IMR-90 (cell line): Measurements from ENCODE around the gene LANCL3. TPM values are rescaled to one million over a fixed set of nuclear protein-coding genes. Genes with fewer than 3 reads are reported as not detected.

Source experiments
- ATAC-seq: fragments of 200-7000 bp; cut with Tn5 transposase; 2 replicates; pipeline ENCODE4 v1.9.1; 2020; ENCODE audit warnings: low read depth, mild to moderate bottlenecking, moderate library complexity
- BruUV-seq: library from RNA; stranded (reverse); fragments of 400-500 nt; replicated peaks from 2 replicates; lab custom pipeline; 2021; lab: Mats Ljungman, UMichigan
- CTCF ChIA-PET: fragments of 300-600 bp; formaldehyde crosslinking; extraction: SDS; loops from one replicate; lab custom pipeline; 2021; ENCODE audit warnings: antibody characterized with exemption; lab: Yijun Ruan, JAX
- POLR2A ChIA-PET: fragments of 300-600 bp; sonication (Branson Sonifier 250); formaldehyde crosslinking; loops from one replicate; lab custom pipeline; 2022; ENCODE audit warnings: antibody characterized with exemption; ENCODE audit not compliant: unreplicated experiment; lab: Charles Lee
- DNase-seq: peaks from one replicate; pipeline ENCODE4 v3.0.0; 2013
- H2AFZ ChIP-seq: replicated peaks from 2 replicates; pipeline ENCODE3; 2013; ENCODE audit warnings: low read length, mild to moderate bottlenecking; ENCODE audit not compliant: poor library complexity
- H2AK5ac ChIP-seq: 2 replicates; pipeline ENCODE4 v1.6.1; 2013; ENCODE audit warnings: low read depth, low read length, inconsistent platforms
- H2AK9ac ChIP-seq: replicated peaks from 2 replicates; pipeline ENCODE3; 2013; ENCODE audit warnings: mild to moderate bottlenecking, low read depth, low read length, moderate library complexity; ENCODE audit not compliant: poor library complexity
- H2BK120ac ChIP-seq: 2 replicates; pipeline ENCODE4 v1.6.1; 2013; ENCODE audit warnings: low read depth, low read length, inconsistent platforms
- H2BK15ac ChIP-seq: 3 replicates; pipeline ENCODE4 v1.6.1; 2013; ENCODE audit warnings: low read depth, low read length, inconsistent platforms
- H2BK20ac ChIP-seq: 2 replicates; pipeline ENCODE4 v1.6.1; 2013; ENCODE audit warnings: low read depth, mild to moderate bottlenecking, inconsistent platforms, low read length, moderate library complexity
- H2BK5ac ChIP-seq: 2 replicates; pipeline ENCODE4 v1.6.1; 2013; ENCODE audit warnings: mild to moderate bottlenecking, low read depth, low read length, inconsistent platforms; ENCODE audit not compliant: poor library complexity, severe bottlenecking
- H3K14ac ChIP-seq: replicated peaks from 2 replicates; pipeline ENCODE4 v1.6.1; 2013; ENCODE audit warnings: low read depth, low read length, inconsistent platforms
- H3K18ac ChIP-seq: 2 replicates; pipeline ENCODE4 v1.6.1; 2013; ENCODE audit warnings: low read depth, low read length, control low read depth
- H3K23ac ChIP-seq: 2 replicates; pipeline ENCODE4 v1.6.1; 2013; ENCODE audit warnings: low read depth, low read length, inconsistent platforms
- H3K27ac ChIP-seq: 2 replicates; pipeline ENCODE4 v1.5.1; 2013; ENCODE audit warnings: mild to moderate bottlenecking, control low read depth, low read length; ENCODE audit not compliant: insufficient read depth
- H3K27me3 ChIP-seq: 2 replicates; pipeline ENCODE4 v1.6.1; 2013; ENCODE audit warnings: low read length; ENCODE audit not compliant: control insufficient read depth, insufficient read depth
- H3K36me3 ChIP-seq: 2 replicates; pipeline ENCODE4 v1.6.1; 2013; ENCODE audit warnings: low read length, mixed read lengths; ENCODE audit not compliant: control insufficient read depth, insufficient read depth
- H3K4ac ChIP-seq: 2 replicates; pipeline ENCODE4 v1.6.1; 2013; ENCODE audit warnings: low read depth, low read length, inconsistent platforms
- H3K4me1 ChIP-seq: 2 replicates; pipeline ENCODE4 v1.6.1; 2013; ENCODE audit warnings: low read length, mixed read lengths; ENCODE audit not compliant: control insufficient read depth, insufficient read depth
- H3K4me2 ChIP-seq: 2 replicates; pipeline ENCODE4 v1.6.1; 2013; ENCODE audit warnings: low read depth, mild to moderate bottlenecking, control low read depth, low read length, moderate library complexity
- H3K4me3 ChIP-seq: 2 replicates; pipeline ENCODE4 v1.5.1; 2013; ENCODE audit warnings: low read depth, mild to moderate bottlenecking, control low read depth, low read length, moderate library complexity; ENCODE audit not compliant: insufficient read depth
- H3K56ac ChIP-seq: 2 replicates; pipeline ENCODE4 v1.6.1; 2013; ENCODE audit warnings: low read length, inconsistent platforms; ENCODE audit not compliant: insufficient read depth; ENCODE audit errors: extremely low read depth
- H3K79me1 ChIP-seq, 2 experiments: 2 replicates each; pipeline ENCODE4 v1.6.1; 2013; ENCODE audit warnings: low read length in 2 of 2, inconsistent platforms in 1 of 2, low read depth in 1 of 2
- H3K9ac ChIP-seq: 2 replicates; pipeline ENCODE4 v1.6.1; 2013; ENCODE audit warnings: low read depth, low read length, control low read depth
- H3K9me1 ChIP-seq: 2 replicates; pipeline ENCODE4 v1.6.1; 2013; ENCODE audit warnings: low read length, inconsistent platforms; ENCODE audit not compliant: insufficient read depth
- H3K9me3 ChIP-seq: 2 replicates; pipeline ENCODE4 v1.6.1; 2013; ENCODE audit warnings: low read length; ENCODE audit not compliant: control insufficient read depth, insufficient read depth
- H4K20me1 ChIP-seq: 2 replicates; pipeline ENCODE4 v1.6.1; 2013; ENCODE audit warnings: low read length, inconsistent platforms; ENCODE audit not compliant: insufficient read depth
- H4K5ac ChIP-seq: 2 replicates; pipeline ENCODE4 v1.6.1; 2013; ENCODE audit warnings: mild to moderate bottlenecking, low read depth, low read length, control low read depth
- H4K8ac ChIP-seq, 2 experiments: 2 replicates each; pipeline ENCODE4 v1.6.1; 2013; ENCODE audit warnings: low read depth in 2 of 2, low read length in 2 of 2, control low read depth in 1 of 2, inconsistent platforms in 1 of 2
- H4K91ac ChIP-seq: 2 replicates; pipeline ENCODE4 v1.6.1; 2013; ENCODE audit warnings: low read depth, low read length, inconsistent platforms; ENCODE audit not compliant: insufficient read depth
- CHD1 ChIP-seq: IDR thresholded peaks from 2 replicates; pipeline ENCODE4 v1.6.1; 2012; ENCODE audit warnings: low read depth, low read length, improper control_type of control experiment
- MAFK ChIP-seq: IDR thresholded peaks from 2 replicates; pipeline ENCODE4 v1.6.1; 2012; ENCODE audit warnings: low read depth, low read length, improper control_type of control experiment
- NFE2L2 ChIP-seq: fragments of 150-350 bp; IDR thresholded peaks from 2 replicates; pipeline ENCODE4 v1.6.1; 2016; ENCODE audit warnings: low read depth, mild to moderate bottlenecking, low read length
- RAD21 ChIP-seq: IDR thresholded peaks from 2 replicates; pipeline ENCODE4 v1.6.1; 2012; ENCODE audit warnings: low read length, improper control_type of control experiment
- RCOR1 ChIP-seq: IDR thresholded peaks from 2 replicates; pipeline ENCODE4 v1.6.1; 2012; ENCODE audit warnings: mild to moderate bottlenecking, low read length, improper control_type of control experiment; ENCODE audit not compliant: insufficient replicate concordance
- RFX5 ChIP-seq: IDR thresholded peaks from 2 replicates; pipeline ENCODE4 v1.8.0; 2012; ENCODE audit warnings: low read depth, mild to moderate bottlenecking, low read length, moderate library complexity
- WGBS, 2 experiments: methylation state at CpG; one replicate each; pipeline versions ENCODE4 v1.1.5 to v1.1.7; 2013; ENCODE audit warnings: missing lambda C conversion rate in 2 of 2; ENCODE audit not compliant: insufficient read length in 1 of 2; ENCODE audit errors: extremely low coverage in 2 of 2; 5-methylcytosine and 5-hydroxymethylcytosine counted together
- dilution Hi-C: fragments of 300-500 bp; cut with HindIII; formaldehyde crosslinking; loops from one replicate; pipeline ENCODE4 v1.14.3; 2018; ENCODE audit warnings: low sequenced_read_pairs; ENCODE audit not compliant: unreplicated experiment
- in situ Hi-C: fragments of 300-500 bp; cut with MboI; formaldehyde crosslinking; loops from 3 replicates; pipeline ENCODE4 v1.14.3; 2019; ENCODE audit warnings: low sequenced_read_pairs, inconsistent platforms, mixed read lengths
- intact Hi-C: fragments of 100-400 bp; cut with micrococcal nuclease; formaldehyde crosslinking; loops from 2 replicates; pipeline ENCODE4 v1.10.0; 2022
- polyA plus RNA-seq, 3 experiments: library from polyadenylated mRNA; depleted of rRNA; stranded (reverse); fragments of >200 nt; gene quantifications; 2 replicates each; pipeline ENCODE4 v1.2.3, GENCODE V29; 2012; ENCODE audit warnings: low replicate concordance in 1 of 3
- total RNA-seq: library from RNA; depleted of rRNA; stranded (reverse); fragments of >200 nt; gene quantifications from 2 replicates; pipeline ENCODE4 v1.2.3, GENCODE V29; 2012
- TF ChIP-seq, protein P1 (sequence below): fragments of 150-350 bp; IDR thresholded peaks from 2 replicates; pipeline ENCODE4 v1.6.1; 2017; ENCODE audit warnings: mild to moderate bottlenecking, antibody characterized with exemption, low read length, low read depth
- TF ChIP-seq, protein P2 (sequence below): fragments of 150-350 bp; IDR thresholded peaks from 2 replicates; pipeline ENCODE4 v1.6.1; 2016; ENCODE audit warnings: low read depth, mild to moderate bottlenecking, low read length, moderate library complexity, borderline replicate concordance

The LANCL3 gene
- total and polyA plus RNA-seq, 2 of the 4 experiments (the other 2 are of a cell fraction), result not detected

DNA sequence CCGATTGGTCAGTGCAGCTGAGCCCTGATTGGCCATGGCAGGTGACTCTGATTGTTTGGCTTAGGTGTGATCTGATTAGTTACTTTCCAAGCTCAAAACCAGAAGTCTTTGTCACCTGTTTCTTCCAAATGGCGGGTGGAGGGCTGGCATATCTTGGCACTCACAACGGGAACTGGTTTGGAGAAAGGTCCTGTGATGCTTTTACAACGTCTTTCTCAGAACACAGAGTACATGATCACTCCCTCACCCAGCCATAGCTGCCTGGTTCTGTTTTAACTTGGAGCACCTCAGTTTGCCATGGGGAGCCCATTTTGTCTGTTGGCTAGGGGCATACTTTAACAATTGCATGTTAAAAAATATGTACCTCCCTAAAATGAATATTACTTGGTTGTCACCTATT is 101.1 kb downstream of the LANCL3 start:
- TF ChIP-seq RCOR1 (no peak), CHD1 (no peak), RFX5 (no peak), RAD21 (no peak), MAFK (no peak), NFE2L2 (no peak)
- TF ChIP-seq, protein P1, sequence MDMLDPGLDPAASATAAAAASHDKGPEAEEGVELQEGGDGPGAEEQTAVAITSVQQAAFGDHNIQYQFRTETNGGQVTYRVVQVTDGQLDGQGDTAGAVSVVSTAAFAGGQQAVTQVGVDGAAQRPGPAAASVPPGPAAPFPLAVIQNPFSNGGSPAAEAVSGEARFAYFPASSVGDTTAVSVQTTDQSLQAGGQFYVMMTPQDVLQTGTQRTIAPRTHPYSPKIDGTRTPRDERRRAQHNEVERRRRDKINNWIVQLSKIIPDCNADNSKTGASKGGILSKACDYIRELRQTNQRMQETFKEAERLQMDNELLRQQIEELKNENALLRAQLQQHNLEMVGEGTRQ, result no peak
- TF ChIP-seq, protein P2, sequence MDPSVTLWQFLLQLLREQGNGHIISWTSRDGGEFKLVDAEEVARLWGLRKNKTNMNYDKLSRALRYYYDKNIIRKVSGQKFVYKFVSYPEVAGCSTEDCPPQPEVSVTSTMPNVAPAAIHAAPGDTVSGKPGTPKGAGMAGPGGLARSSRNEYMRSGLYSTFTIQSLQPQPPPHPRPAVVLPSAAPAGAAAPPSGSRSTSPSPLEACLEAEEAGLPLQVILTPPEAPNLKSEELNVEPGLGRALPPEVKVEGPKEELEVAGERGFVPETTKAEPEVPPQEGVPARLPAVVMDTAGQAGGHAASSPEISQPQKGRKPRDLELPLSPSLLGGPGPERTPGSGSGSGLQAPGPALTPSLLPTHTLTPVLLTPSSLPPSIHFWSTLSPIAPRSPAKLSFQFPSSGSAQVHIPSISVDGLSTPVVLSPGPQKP, result no peak
- dilution Hi-C loops (no loop called here), intact Hi-C loops (no loop called here), in situ Hi-C loops (no loop called here)
- H4K20me1 ChIP-seq, result no peaks in the 10 kb centered on the region
- H3K4me2 ChIP-seq, result no peak overlapping the region
- H3K9me1 ChIP-seq, result no peaks in the 10 kb centered on the region
- H3K9ac ChIP-seq, result no peak overlapping the region
- no peak for DNase-seq
- no peak overlapping the region for H4K5ac ChIP-seq
- H2BK120ac ChIP-seq, result no peak overlapping the region
- H3K18ac ChIP-seq, result no peak overlapping the region
- no peak overlapping the region for H2BK20ac ChIP-seq
- H2BK5ac ChIP-seq, result no peak overlapping the region
- H3K4me1 ChIP-seq, result no peaks in the 10 kb centered on the region
- H3K79me1 ChIP-seq, result no peaks in the 10 kb centered on the region
- POLR2A ChIA-PET, result no interaction called here
- no peak overlapping the region for H2BK15ac ChIP-seq
- no peak for ATAC-seq
- no peaks in the 10 kb centered on the region for H3K36me3 ChIP-seq
- H2AFZ ChIP-seq, result no peak overlapping the region
- H2AK5ac ChIP-seq, result no peak overlapping the region
- no peak overlapping the region for H4K91ac ChIP-seq
- no peak overlapping the region for H3K14ac ChIP-seq
- H3K9me3 ChIP-seq, result no peaks in the 10 kb centered on the region
- no peak overlapping the region for H3K4ac ChIP-seq
- no CpG with 5 or more reads among the region's 4 CpGs for WGBS, 2 experiments
- no TSS peak for BruUV-seq
- no peak overlapping the region for H3K4me3 ChIP-seq
- CTCF ChIA-PET, result no interaction called here
- H3K27me3 ChIP-seq, result peaks cover 7% of the 10 kb centered on the region
- no peak overlapping the region for H2AK9ac ChIP-seq
- no peak overlapping the region for H3K27ac ChIP-seq
- H3K23ac ChIP-seq, result no peak overlapping the region
- no peak overlapping the region for H3K56ac ChIP-seq
- no peak overlapping the region for H4K8ac ChIP-seq
